CD4-positive, CD25-positive, alpha-beta regulatory T cell (primary cell): ENCODE results near the gene SBF1. TPM values are rescaled to one million over a fixed set of nuclear protein-coding genes. Genes with fewer than 3 reads are reported as not detected.

Experiments used
- ATAC-seq, 2 donors: fragments of 150-1000 bp; cut with Tn5 transposase; one replicate each; pipeline ENCODE4 v1.10.0; 2021; ENCODE audit warnings: low read depth in 2 of 2, moderate number of reproducible peaks in 2 of 2, moderate library complexity in 1 of 2
- DNase-seq, 3 donors: peaks; one replicate each; pipeline versions ENCODE4 v3.0.0 to v3.0.0-alpha.2; 2012 to 2022; ENCODE audit warnings: mixed read lengths in 1 of 3
- H3K27ac ChIP-seq: one replicate; pipeline ENCODE4 v1.7.0; 2013; ENCODE audit warnings: mild to moderate bottlenecking, low read length; ENCODE audit not compliant: insufficient read depth, poor library complexity, severe bottlenecking
- H3K27me3 ChIP-seq: one replicate; pipeline ENCODE4 v1.7.0; 2013; ENCODE audit warnings: low read length; ENCODE audit not compliant: control insufficient read depth, insufficient read depth
- H3K36me3 ChIP-seq: one replicate; pipeline ENCODE4 v1.7.0; 2013; ENCODE audit warnings: mild to moderate bottlenecking, low read length, moderate library complexity; ENCODE audit not compliant: control insufficient read depth, insufficient read depth
- H3K4me1 ChIP-seq: 2 replicates; pipeline ENCODE4 v1.7.0; 2013; ENCODE audit warnings: mild to moderate bottlenecking, low read length; ENCODE audit not compliant: insufficient read depth, control insufficient read depth, poor library complexity, severe bottlenecking
- H3K4me3 ChIP-seq: one replicate; pipeline ENCODE4 v1.7.0; 2013; ENCODE audit warnings: low read depth, mild to moderate bottlenecking, low read length, moderate library complexity
- H3K9me3 ChIP-seq, 2 experiments: 1 replicate in 1 of 2; 2 replicates in 1 of 2; pipeline ENCODE4 v1.7.0; 2013; ENCODE audit warnings: low read length in 2 of 2, mild to moderate bottlenecking in 1 of 2, moderate library complexity in 1 of 2; ENCODE audit not compliant: control insufficient read depth in 2 of 2
- H3K27ac Mint-ChIP-seq, 3 donors: one replicate each; pipeline ENCODE4 v1.8.0; 2020 to 2022; ENCODE audit warnings: mild to moderate bottlenecking in 3 of 3, mixed read lengths in 3 of 3, moderate library complexity in 2 of 3
- H3K27me3 Mint-ChIP-seq: one replicate; pipeline ENCODE4 v1.8.0; 2022; ENCODE audit warnings: mild to moderate bottlenecking, mixed read lengths
- H3K36me3 Mint-ChIP-seq: one replicate; pipeline ENCODE4 v1.8.0; 2020; ENCODE audit warnings: mixed read lengths
- H3K4me1 Mint-ChIP-seq, 4 donors: one replicate each; pipeline ENCODE4 v1.8.0; 2020 to 2022; ENCODE audit warnings: mixed read lengths in 4 of 4, mild to moderate bottlenecking in 1 of 4
- H3K4me3 Mint-ChIP-seq, 4 donors: one replicate each; pipeline ENCODE4 v1.8.0; 2020 to 2022; ENCODE audit warnings: mild to moderate bottlenecking in 4 of 4, mixed read lengths in 4 of 4, moderate library complexity in 3 of 4
- H3K9me3 Mint-ChIP-seq, 7 donors: one replicate each; pipeline ENCODE4 v1.8.0; 2020 to 2022; ENCODE audit warnings: mixed read lengths in 7 of 7, mild to moderate bottlenecking in 3 of 7, moderate library complexity in 2 of 7
- polyA plus RNA-seq, 4 donors: library from polyadenylated mRNA; unstranded; fragments of 300-500 nt; fragmentation: Illumina TruSeq; gene quantifications; one replicate each; pipeline ENCODE4 v1.2.3, GENCODE V29; 2021
- total RNA-seq: library from RNA; stranded (reverse); gene quantifications from one replicate; pipeline ENCODE4 v1.2.3, GENCODE V29; 2022

Gene SBF1
- total and polyA plus RNA-seq, 5 donors from 2014 or later, result 16.2 to 220 (median 18.0) TPM

- H3K36me3 ChIP-seq, result no peaks in the 10 kb centered on the region
- Mint-ChIP-seq H3K9me3 (no peaks in the 10 kb centered on the region), H3K36me3 (no peaks in the 10 kb centered on the region), H3K27ac (no peak overlapping the region), H3K27me3 (no peaks in the 10 kb centered on the region), H3K4me3 (peak overlapping the region in 1 of 4 donors; percentile 27), H3K4me1 (peaks cover 0 to 8% (median 4%) of the 10 kb centered on the region in 4 donors)
- H3K9me3 ChIP-seq, result no peaks in the 10 kb centered on the region
- no peak overlapping the region for H3K27ac ChIP-seq
- DNase-seq (no peak), ATAC-seq (no peak)
- no peaks in the 10 kb centered on the region for H3K27me3 ChIP-seq
- H3K4me3 ChIP-seq, result no peak overlapping the region
- no peaks in the 10 kb centered on the region for H3K4me1 ChIP-seq
Observed at GRCh38 chr22:50497093-50497492, 22.3 kb upstream of the SBF1 start.

GRCh38 chr22:50490531-50491308, 15.9 kb upstream of the SBF1 start:
- H3K36me3 ChIP-seq, result no peaks in the 10 kb centered on the region
- H3K4me1 ChIP-seq, result peaks cover 7% of the 10 kb centered on the region
- no peak overlapping the region for H3K4me3 ChIP-seq
- DNase-seq, result no peak
- Mint-ChIP-seq H3K27ac (peak overlapping the region in 1 of 3 donors; percentile 54), H3K4me3 (peak overlapping the region in 2 of 4 donors; percentile 11 to 72), H3K4me1 (peaks cover 0 to 9% (median 6%) of the 10 kb centered on the region in 4 donors), H3K9me3 (no peaks in the 10 kb centered on the region), H3K36me3 (no peaks in the 10 kb centered on the region), H3K27me3 (peaks cover 6% of the 10 kb centered on the region)
- no peaks in the 10 kb centered on the region for H3K27me3 ChIP-seq
- no peaks in the 10 kb centered on the region for H3K9me3 ChIP-seq
- peak in 1 of 2 donors; percentile 28 for ATAC-seq
- H3K27ac ChIP-seq, result no peak overlapping the region

- Histone ChIP-seq H3K4me3 (no peak overlapping the region), H3K27me3 (no peaks in the 10 kb centered on the region), H3K4me1 (peaks cover 7% of the 10 kb centered on the region), H3K36me3 (no peaks in the 10 kb centered on the region), H3K9me3 (no peaks in the 10 kb centered on the region), H3K27ac (no peak overlapping the region)
- no peak overlapping the region for H3K27ac Mint-ChIP-seq
- no peaks in the 10 kb centered on the region for H3K36me3 Mint-ChIP-seq
- no peak overlapping the region for H3K4me3 Mint-ChIP-seq
- ATAC-seq, result no peak
- no peaks in the 10 kb centered on the region for H3K9me3 Mint-ChIP-seq
- H3K27me3 Mint-ChIP-seq, result peaks cover 10% of the 10 kb centered on the region
- H3K4me1 Mint-ChIP-seq, result peaks cover 0 to 9% (median 6%) of the 10 kb centered on the region in 4 donors
- DNase-seq, result no peak
Observed at GRCh38 chr22:50489363-50490243, 14.8 kb upstream of the SBF1 start.

- H3K4me3 Mint-ChIP-seq, result no peak overlapping the region
- no peaks in the 10 kb centered on the region for H3K36me3 Mint-ChIP-seq
- ATAC-seq (no peak), DNase-seq (no peak)
- H3K27ac ChIP-seq, result no peak overlapping the region
- H3K27ac Mint-ChIP-seq, result no peak overlapping the region
- H3K9me3 Mint-ChIP-seq, result no peaks in the 10 kb centered on the region
- H3K4me3 ChIP-seq, result no peak overlapping the region
- peaks cover 0 to 9% (median 6%) of the 10 kb centered on the region in 4 donors for H3K4me1 Mint-ChIP-seq
- H3K9me3 ChIP-seq, result no peaks in the 10 kb centered on the region
- H3K27me3 Mint-ChIP-seq, result peaks cover 10% of the 10 kb centered on the region
- no peaks in the 10 kb centered on the region for H3K27me3 ChIP-seq
- no peaks in the 10 kb centered on the region for H3K36me3 ChIP-seq
- H3K4me1 ChIP-seq, result peaks cover 7% of the 10 kb centered on the region
Observed at GRCh38 chr22:50488886-50489285, 14.1 kb upstream of the SBF1 start.

DNA sequence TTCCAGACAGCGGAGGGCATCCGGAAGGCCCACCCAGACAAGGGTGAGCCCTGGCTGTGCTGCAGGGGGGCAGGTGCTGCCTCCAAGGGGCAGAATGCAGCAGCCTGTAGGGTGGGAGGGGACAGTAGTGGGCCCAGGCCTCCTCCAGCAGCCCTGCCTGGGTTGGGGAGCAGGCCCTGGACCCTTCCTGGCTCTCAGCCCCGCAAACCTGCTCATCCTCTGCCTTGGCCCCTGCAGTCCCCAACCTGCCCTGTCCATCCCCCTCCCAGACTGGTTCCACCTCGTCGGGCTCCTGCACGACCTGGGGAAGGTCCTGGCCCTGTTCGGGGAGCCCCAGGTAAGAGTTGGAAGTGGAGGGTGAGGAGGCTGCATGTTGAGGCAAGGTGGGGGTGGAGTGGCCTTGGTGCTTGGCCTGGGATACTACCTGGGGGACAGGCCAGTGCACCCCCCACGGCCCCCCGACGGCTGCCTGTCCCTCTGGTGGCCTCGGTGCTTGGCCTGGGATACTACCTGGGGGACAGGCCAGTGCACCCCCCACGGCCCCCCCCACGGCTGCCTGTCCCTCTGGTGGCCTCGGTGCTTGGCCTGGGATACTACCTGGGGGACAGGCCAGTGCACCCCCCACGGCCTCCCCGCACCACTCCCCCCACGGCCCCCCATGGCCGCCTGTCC, 13.3 kb upstream of the SBF1 start:
- Mint-ChIP-seq H3K27me3 (peaks cover 10% of the 10 kb centered on the region), H3K27ac (no peak overlapping the region), H3K4me3 (no peak overlapping the region), H3K9me3 (no peaks in the 10 kb centered on the region), H3K4me1 (peaks cover 0 to 9% (median 6%) of the 10 kb centered on the region in 4 donors), H3K36me3 (no peaks in the 10 kb centered on the region)
- Histone ChIP-seq H3K4me1 (peaks cover 7% of the 10 kb centered on the region), H3K27me3 (no peaks in the 10 kb centered on the region), H3K27ac (no peak overlapping the region), H3K36me3 (no peaks in the 10 kb centered on the region), H3K4me3 (no peak overlapping the region), H3K9me3 (no peaks in the 10 kb centered on the region)
- DNase-seq (no peak), ATAC-seq (no peak)

DNA sequence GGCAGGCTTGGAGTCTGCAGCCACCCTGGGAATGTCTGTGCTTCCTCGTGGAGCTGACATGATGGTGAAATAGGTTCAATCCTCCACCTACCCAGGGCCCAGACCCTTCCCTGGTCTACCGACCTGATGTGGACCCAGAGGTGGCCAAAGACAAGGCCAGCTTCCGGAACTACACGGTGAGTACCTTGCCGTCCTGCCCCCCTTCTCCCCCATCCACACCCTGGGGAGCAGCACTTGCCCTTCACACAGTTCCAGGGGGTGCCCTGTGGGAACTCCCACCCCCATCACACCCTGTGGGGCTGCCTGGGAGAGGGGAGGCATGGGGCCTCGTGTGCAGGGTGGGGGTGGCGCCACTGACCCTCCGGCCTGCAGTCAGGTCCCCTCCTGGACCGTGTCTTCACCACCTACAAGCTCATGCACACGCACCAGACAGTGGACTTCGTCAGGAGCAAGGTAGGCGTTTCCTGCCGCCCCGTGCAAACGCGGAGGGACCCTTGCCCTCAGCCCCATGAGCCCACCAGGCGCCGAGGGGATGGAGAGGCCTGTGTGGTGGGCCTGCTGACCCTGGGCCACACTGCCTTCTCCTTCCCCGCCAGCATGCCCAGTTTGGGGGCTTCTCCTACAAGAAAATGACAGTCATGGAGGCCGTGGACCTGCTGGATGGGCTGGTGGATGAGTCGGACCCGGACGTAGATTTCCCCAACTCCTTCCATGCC, 12.6 kb upstream of the SBF1 start:
- no peaks in the 10 kb centered on the region for H3K36me3 ChIP-seq
- no peaks in the 10 kb centered on the region for H3K9me3 Mint-ChIP-seq
- ATAC-seq, result no peak
- no peak for DNase-seq
- peaks cover 0 to 9% (median 6%) of the 10 kb centered on the region in 4 donors for H3K4me1 Mint-ChIP-seq
- H3K27me3 Mint-ChIP-seq, result peaks cover 10% of the 10 kb centered on the region
- H3K36me3 Mint-ChIP-seq, result no peaks in the 10 kb centered on the region
- H3K27ac ChIP-seq, result no peak overlapping the region
- H3K4me1 ChIP-seq, result peaks cover 10% of the 10 kb centered on the region
- H3K27me3 ChIP-seq, result no peaks in the 10 kb centered on the region
- H3K4me3 Mint-ChIP-seq, result no peak overlapping the region
- no peaks in the 10 kb centered on the region for H3K9me3 ChIP-seq
- no peak overlapping the region for H3K27ac Mint-ChIP-seq
- no peak overlapping the region for H3K4me3 ChIP-seq
